MM.1S (cell line): ENCODE data around the gene EIF2A.

Experiments
- DNase-seq: peaks from one replicate; pipeline ENCODE4 v3.0.0-alpha.2; 2015
- H2AFZ ChIP-seq: fragments of 300-600 bp; sonication (generic); 2 replicates; pipeline ENCODE4 v1.6.0; 2016; ENCODE audit warnings: antibody characterized with exemption, low read length
- H3F3A ChIP-seq: fragments of 300-600 bp; sonication (generic); 2 replicates; pipeline ENCODE4 v1.6.1; 2016; ENCODE audit warnings: mild to moderate bottlenecking, antibody characterized with exemption, low read length, moderate library complexity, mixed read lengths; ENCODE audit not compliant: insufficient read depth
- H3K27ac ChIP-seq: fragments of 300-600 bp; sonication (generic); 2 replicates; pipeline ENCODE4 v1.5.1; 2016; ENCODE audit warnings: mild to moderate bottlenecking, low read length
- H3K27me3 ChIP-seq: fragments of 300-600 bp; sonication (generic); replicated peaks from 2 replicates; pipeline ENCODE4 v1.6.0; 2016; ENCODE audit warnings: low read length; ENCODE audit not compliant: insufficient read depth
- H3K36me3 ChIP-seq: fragments of 300-600 bp; sonication (generic); replicated peaks from 2 replicates; pipeline ENCODE4 v1.6.1; 2016; ENCODE audit warnings: mild to moderate bottlenecking, low read length, mixed read lengths; ENCODE audit not compliant: insufficient read depth
- H3K4me1 ChIP-seq: fragments of 300-600 bp; sonication (generic); 2 replicates; pipeline ENCODE4 v1.6.1; 2016; ENCODE audit warnings: low read length, mixed read lengths
- H3K4me2 ChIP-seq: fragments of 300-600 bp; sonication (generic); 2 replicates; pipeline ENCODE4 v1.6.0; 2016; ENCODE audit warnings: low read depth, low read length
- H3K4me3 ChIP-seq: fragments of 300-600 bp; sonication (generic); 2 replicates; pipeline ENCODE4 v1.5.1; 2016; ENCODE audit warnings: low read length, mixed read lengths
- H3K79me2 ChIP-seq: fragments of 300-600 bp; sonication (generic); 2 replicates; pipeline ENCODE4 v1.6.1; 2016; ENCODE audit warnings: mixed run types, low read length, mixed read lengths
- H3K9ac ChIP-seq: fragments of 300-600 bp; sonication (generic); 2 replicates; pipeline ENCODE4 v1.6.1; 2016; ENCODE audit warnings: low read length, mixed read lengths
- H3K9me2 ChIP-seq: fragments of 300-600 bp; sonication (generic); replicated peaks from 2 replicates; pipeline ENCODE4 v1.6.1; 2016; ENCODE audit warnings: mild to moderate bottlenecking, low read length, mixed read lengths; ENCODE audit not compliant: insufficient read depth
- H3K9me3 ChIP-seq: fragments of 300-600 bp; sonication (generic); replicated peaks from 2 replicates; pipeline ENCODE4 v1.6.1; 2016; ENCODE audit warnings: mild to moderate bottlenecking, low read length, mixed read lengths; ENCODE audit not compliant: insufficient read depth
- H4K20me1 ChIP-seq: fragments of 300-600 bp; sonication (generic); 2 replicates; pipeline ENCODE4 v1.6.1; 2016; ENCODE audit warnings: mild to moderate bottlenecking, low read length, moderate library complexity, mixed read lengths; ENCODE audit not compliant: insufficient read depth
- CTCF ChIP-seq: fragments of 300-600 bp; sonication (generic); IDR thresholded peaks from 2 replicates; pipeline ENCODE4 v1.5.1; 2016; ENCODE audit warnings: antibody characterized with exemption, low read length, mixed read lengths
- EZH2 ChIP-seq: fragments of 300-600 bp; sonication (generic); optimal IDR thresholded peaks from 2 replicates; pipeline ENCODE3; 2017; ENCODE audit warnings: low read depth, mild to moderate bottlenecking, antibody characterized with exemption, low read length, mixed read lengths
- EZH2phosphoT487 ChIP-seq: fragments of 300-600 bp; sonication (generic); IDR thresholded peaks from 2 replicates; pipeline ENCODE4 v1.6.1; 2018; ENCODE audit warnings: antibody characterized with exemption, low read length

The EIF2A gene

DNA sequence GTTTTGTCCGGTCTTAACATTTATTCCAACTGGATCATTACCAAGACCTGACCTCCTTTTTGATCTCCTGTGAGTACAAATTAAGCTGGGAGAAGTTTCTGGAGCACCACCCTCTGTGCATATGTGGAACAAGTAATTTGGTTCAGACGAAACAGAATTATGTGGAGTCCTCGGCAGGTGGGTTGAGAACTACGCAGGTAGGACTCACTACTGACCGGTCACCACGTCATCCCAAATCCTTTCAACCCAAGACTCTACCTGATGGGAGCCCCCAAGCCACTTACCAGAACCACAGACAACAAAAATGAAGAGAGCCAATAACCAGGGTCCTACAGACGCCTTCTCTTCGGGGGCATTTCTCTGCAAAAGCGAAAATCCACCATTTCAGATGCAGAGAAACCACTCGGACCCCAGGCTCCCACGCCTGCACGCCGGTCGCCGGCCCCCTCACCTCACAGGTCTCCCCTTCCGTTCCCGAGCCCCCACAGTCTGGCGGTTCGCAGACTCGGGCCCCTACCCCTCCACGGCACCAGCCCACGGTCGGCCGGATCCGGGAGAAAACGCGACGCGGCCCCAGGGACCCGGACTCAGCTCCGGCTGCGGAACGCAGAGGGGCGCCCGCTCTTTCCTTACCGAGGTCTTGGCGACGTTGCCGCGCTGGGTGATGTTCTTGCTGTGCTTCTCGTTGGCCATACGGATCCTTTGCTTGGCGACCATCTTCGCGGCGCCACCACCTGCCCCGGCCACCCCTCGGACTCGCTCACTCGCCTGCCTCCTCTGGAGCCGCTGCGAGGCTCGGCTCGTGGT lies 965 bp upstream of the EIF2A start:
- Histone ChIP-seq H3K4me1 (peaks cover 21% of the 10 kb centered on the region), H4K20me1 (peaks cover 22% of the 10 kb centered on the region; the same call in 1 of the 2 replicates), H3K9me2 (no peaks in the 10 kb centered on the region), H3K4me3 (peak overlapping the region; percentile 97), H3K9me3 (no peaks in the 10 kb centered on the region), H3K9ac (peak overlapping the region; percentile 99), H3K36me3 (peaks cover 16% of the 10 kb centered on the region), H2AFZ (peak overlapping the region; percentile 42), H3K79me2 (peaks cover 88% of the 10 kb centered on the region), H3F3A (peaks cover 12% of the 10 kb centered on the region), H3K27ac (peak overlapping the region; percentile 98), H3K27me3 (no peaks in the 10 kb centered on the region), H3K4me2 (peak overlapping the region; percentile 81)
- peak; percentile 45 for DNase-seq
- TF ChIP-seq EZH2 (no peak), EZH2phosphoT487 (no peak), CTCF (no peak)

DNA sequence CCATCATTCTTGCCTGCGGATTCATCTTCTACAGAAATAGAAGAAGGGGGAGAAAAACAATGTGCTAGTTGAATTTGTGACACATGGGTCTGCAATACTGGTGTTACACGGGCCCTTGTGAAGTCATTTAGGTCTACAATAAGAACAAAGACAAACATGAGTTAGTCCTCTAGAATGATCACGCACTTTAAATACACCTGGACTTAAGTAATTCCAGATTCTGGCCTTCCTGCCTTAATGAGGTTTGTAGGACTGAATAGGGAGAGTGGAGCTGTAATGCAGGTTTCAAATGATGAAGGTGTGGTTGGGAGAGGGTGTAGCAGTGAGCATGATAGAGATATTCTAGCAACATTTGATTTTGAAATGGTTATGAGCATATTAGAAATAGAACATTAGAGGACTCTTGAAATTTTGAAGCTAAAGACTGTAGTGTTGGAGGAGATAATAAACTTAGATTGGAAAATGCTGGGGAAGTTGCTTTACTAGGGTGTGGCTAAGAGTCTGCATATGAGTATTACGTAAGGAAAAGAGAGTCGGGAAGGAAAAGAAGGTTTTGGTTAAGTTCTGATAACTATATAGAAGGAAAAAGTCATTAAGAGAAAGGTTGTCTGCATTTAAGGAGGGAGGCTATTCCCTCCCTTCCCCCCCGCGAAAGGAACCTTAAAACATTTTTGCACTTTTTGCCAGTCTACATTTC lies 606 bp downstream of the EIF2A start:
- Histone ChIP-seq H3K4me1 (peaks cover 21% of the 10 kb centered on the region), H3K9me2 (no peaks in the 10 kb centered on the region), H3K4me2 (peak overlapping the region; percentile 84), H3K27me3 (no peaks in the 10 kb centered on the region), H3K4me3 (peak overlapping the region; percentile 90), H3K79me2 (peaks cover 92% of the 10 kb centered on the region), H4K20me1 (peaks cover 22% of the 10 kb centered on the region; the same call in 1 of the 2 replicates), H2AFZ (peak overlapping the region; percentile 32), H3K27ac (peak overlapping the region; percentile 98), H3F3A (peaks cover 12% of the 10 kb centered on the region), H3K9ac (peak overlapping the region; percentile 74), H3K36me3 (peaks cover 19% of the 10 kb centered on the region), H3K9me3 (no peaks in the 10 kb centered on the region)
- TF ChIP-seq EZH2phosphoT487: no peak
- TF ChIP-seq CTCF: no peak
- TF ChIP-seq EZH2: no peak
- DNase-seq: no peak

DNA sequence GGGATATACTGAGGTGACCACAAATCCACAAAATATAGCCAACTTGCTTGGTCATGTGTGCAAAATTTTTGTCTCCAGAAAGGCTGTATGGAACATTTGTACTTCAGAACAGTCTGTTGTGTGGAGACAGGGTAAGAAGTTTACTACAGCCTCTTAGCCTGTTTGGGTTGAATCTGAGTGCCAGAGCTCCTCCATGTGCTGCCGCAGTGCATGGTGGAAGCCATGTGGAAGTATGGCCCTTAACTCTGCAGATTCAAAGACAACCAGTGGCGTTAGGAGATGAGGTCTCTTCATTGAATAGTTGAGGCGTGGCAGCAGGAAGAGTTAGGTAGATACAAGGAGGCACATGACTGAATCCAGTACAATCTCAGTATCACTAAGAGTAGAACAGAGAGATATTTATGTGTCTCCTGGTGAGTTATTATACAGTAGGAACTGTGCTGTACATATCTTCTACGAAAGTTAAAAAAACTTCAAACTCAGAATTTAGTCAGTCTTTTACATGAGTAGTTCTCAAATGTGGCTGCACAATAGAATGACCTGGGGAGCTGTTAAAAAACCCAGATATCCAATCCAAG lies 9.4 kb downstream of the EIF2A start:
- Histone ChIP-seq H3K27ac (no peak overlapping the region), H3K4me2 (no peak overlapping the region), H3F3A (no peaks in the 10 kb centered on the region), H3K9me2 (no peaks in the 10 kb centered on the region), H3K9me3 (no peaks in the 10 kb centered on the region), H2AFZ (no peak overlapping the region), H4K20me1 (no peaks in the 10 kb centered on the region), H3K4me1 (no peaks in the 10 kb centered on the region), H3K79me2 (peaks cover 95% of the 10 kb centered on the region), H3K4me3 (no peak overlapping the region), H3K36me3 (peaks cover 14% of the 10 kb centered on the region), H3K27me3 (no peaks in the 10 kb centered on the region), H3K9ac (no peak overlapping the region)
- DNase-seq: no peak
- TF ChIP-seq CTCF (no peak), EZH2 (no peak), EZH2phosphoT487 (no peak)
